H1 (cell line): ENCODE data around the gene UHRF2. TPM values are rescaled to one million over a fixed set of nuclear protein-coding genes. Genes with fewer than 3 reads are reported as not detected.

Experiments
- SIRT6 ChIP-seq: IDR thresholded peaks from one replicate; pipeline ENCODE4 v1.7.1; 2012; ENCODE audit warnings: low read length, inconsistent platforms
- polyA plus RNA-seq, 7 experiments: library from polyadenylated mRNA; depleted of rRNA in 3 of 7; stranded (reverse) in 5 of 7; unstranded in 2 of 7; fragments of >200 nt in 5 of 7; fragments of 200-250 nt in 2 of 7; gene quantifications; 1 replicate in 5 of 7; 2 replicates in 1 of 7; 4 replicates in 1 of 7; pipeline versions ENCODE4 v1.2.1 to v1.2.3, GENCODE V29; 2011 to 2013; ENCODE audit warnings: missing spikeins in 2 of 7, mixed read lengths in 2 of 7
- total RNA-seq: library from RNA; stranded (reverse); fragmentation: NEBNext Ultra II Directional; extraction: Animal tissue kit (Norgen Biotek cat#: 25700); gene quantifications from 2 replicates; pipeline ENCODE4 v1.2.1, GENCODE V29; 2021
- TF ChIP-seq, protein P1 (sequence below): IDR thresholded peaks from 2 replicates; pipeline ENCODE4 v1.6.1; 2012; ENCODE audit warnings: low read length, inconsistent platforms

UHRF2 gene
- total and polyA plus RNA-seq, 2 of the 8 experiments (the other 6 are each of a cell fraction or from before 2014, with no cell fraction given): 31.8 to 48.0 TPM

DNA sequence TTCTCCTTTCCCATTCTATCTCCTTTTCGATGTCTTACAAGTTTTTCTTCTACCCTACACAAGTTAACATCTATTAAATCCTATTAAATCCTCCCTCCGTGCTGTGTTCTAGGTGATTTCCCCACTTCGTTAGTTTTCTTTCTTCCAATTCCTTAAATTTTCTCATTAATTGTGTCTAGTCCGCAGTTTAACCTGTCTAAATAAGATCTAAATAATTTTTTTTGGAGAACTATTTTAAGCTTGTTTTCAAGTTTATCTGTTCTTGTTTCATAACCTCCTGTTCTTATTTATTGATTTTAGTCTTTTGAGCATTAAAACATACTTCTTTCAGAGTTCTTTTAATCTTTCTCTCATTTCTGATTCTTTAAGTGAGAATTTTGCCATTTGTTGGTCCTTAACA, 109.3 kb downstream of the UHRF2 start (continued):
- TF ChIP-seq, protein P1, sequence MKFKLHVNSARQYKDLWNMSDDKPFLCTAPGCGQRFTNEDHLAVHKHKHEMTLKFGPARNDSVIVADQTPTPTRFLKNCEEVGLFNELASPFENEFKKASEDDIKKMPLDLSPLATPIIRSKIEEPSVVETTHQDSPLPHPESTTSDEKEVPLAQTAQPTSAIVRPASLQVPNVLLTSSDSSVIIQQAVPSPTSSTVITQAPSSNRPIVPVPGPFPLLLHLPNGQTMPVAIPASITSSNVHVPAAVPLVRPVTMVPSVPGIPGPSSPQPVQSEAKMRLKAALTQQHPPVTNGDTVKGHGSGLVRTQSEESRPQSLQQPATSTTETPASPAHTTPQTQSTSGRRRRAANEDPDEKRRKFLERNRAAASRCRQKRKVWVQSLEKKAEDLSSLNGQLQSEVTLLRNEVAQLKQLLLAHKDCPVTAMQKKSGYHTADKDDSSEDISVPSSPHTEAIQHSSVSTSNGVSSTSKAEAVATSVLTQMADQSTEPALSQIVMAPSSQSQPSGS: no peak
- no peak for TF ChIP-seq SIRT6
